Measurements from ENCODE around the gene MTRF1.

MTRF1 gene

DNA sequence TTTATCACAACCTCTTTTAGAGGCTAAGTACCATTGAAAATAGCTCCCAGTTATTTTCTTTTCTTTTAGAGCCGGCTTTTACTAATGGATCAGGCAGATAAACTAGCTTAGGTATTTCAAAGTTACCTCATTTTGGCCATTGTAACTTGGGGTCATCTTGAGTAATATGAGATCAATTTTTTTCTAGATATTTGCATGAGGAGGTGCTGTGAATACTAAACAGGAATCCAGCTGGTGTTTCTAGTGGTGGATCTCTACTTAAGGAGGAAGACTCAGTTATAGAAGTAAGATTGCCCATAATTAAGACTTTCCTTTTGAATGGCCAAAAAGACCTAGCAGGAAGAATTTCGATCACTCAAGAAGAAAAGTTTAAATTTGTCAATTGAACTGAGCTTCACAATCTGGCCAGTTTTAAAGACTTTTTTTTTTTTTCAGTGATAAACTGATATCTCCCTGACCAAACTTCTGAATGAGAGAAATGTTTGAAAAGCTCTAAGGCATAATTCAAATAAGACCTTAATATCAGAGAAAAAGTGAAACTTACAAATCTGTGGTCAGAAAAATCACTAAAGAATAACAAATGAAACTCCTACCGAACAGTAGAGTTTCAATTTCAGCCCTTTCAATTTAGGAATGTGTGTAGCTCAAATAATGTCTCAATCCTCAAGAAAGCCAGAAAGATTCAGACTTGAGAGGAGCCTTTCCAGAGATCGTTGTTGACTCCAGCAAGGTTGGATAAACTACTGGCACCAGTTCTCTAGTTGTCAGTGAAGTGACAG is 36.1 kb upstream of the MTRF1 start:
- no peak for TF ChIP-seq EGR1 (IDR thresholded peaks at IDR 0.05)
- no peak for TF ChIP-seq TEAD4 (IDR thresholded peaks at IDR 0.05)
- no peak for TF ChIP-seq CEBPB (IDR thresholded peaks at IDR 0.05)
- TF ChIP-seq FOXM1 (IDR thresholded peaks at IDR 0.05; ENCODE audit: borderline replicate concordance, low read depth): no peak
- TF ChIP-seq TCF12 (IDR thresholded peaks at IDR 0.05; ENCODE audit: low read depth): no peak
- no peak for TF ChIP-seq EP300 (IDR thresholded peaks at IDR 0.05; ENCODE audit: borderline replicate concordance)
- TF ChIP-seq MAX (IDR thresholded peaks at IDR 0.05): no peak
- TF ChIP-seq NFIC (IDR thresholded peaks at IDR 0.05): no peak
- TF ChIP-seq CREB1 (IDR thresholded peaks at IDR 0.05; ENCODE audit: low read depth): no peak
- no peak for TF ChIP-seq RAD21 (IDR thresholded peaks at IDR 0.05; ENCODE audit: low read depth)
- TF ChIP-seq YY1 (IDR thresholded peaks at IDR 0.05; ENCODE audit: low read depth): no peak
- TF ChIP-seq, protein P1, sequence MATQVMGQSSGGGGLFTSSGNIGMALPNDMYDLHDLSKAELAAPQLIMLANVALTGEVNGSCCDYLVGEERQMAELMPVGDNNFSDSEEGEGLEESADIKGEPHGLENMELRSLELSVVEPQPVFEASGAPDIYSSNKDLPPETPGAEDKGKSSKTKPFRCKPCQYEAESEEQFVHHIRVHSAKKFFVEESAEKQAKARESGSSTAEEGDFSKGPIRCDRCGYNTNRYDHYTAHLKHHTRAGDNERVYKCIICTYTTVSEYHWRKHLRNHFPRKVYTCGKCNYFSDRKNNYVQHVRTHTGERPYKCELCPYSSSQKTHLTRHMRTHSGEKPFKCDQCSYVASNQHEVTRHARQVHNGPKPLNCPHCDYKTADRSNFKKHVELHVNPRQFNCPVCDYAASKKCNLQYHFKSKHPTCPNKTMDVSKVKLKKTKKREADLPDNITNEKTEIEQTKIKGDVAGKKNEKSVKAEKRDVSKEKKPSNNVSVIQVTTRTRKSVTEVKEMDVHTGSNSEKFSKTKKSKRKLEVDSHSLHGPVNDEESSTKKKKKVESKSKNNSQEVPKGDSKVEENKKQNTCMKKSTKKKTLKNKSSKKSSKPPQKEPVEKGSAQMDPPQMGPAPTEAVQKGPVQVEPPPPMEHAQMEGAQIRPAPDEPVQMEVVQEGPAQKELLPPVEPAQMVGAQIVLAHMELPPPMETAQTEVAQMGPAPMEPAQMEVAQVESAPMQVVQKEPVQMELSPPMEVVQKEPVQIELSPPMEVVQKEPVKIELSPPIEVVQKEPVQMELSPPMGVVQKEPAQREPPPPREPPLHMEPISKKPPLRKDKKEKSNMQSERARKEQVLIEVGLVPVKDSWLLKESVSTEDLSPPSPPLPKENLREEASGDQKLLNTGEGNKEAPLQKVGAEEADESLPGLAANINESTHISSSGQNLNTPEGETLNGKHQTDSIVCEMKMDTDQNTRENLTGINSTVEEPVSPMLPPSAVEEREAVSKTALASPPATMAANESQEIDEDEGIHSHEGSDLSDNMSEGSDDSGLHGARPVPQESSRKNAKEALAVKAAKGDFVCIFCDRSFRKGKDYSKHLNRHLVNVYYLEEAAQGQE (IDR thresholded peaks at IDR 0.05; ENCODE audit: low read depth): no peak

GRCh38 chr13:41296879-41297646 is 33.7 kb upstream of the MTRF1 start:
- TF ChIP-seq CREB1 (IDR thresholded peaks at IDR 0.05; ENCODE audit: low read depth) (no peak), USF1 (IDR thresholded peaks at IDR 0.05) (no peak)

GRCh38 chr13:41295973-41296372 is 32.6 kb upstream of the MTRF1 start:
- TF ChIP-seq YY1 (IDR thresholded peaks at IDR 0.05; ENCODE audit: low read depth): no peak
- TF ChIP-seq, protein P1 (IDR thresholded peaks at IDR 0.05; ENCODE audit: low read depth): no peak
- no peak for TF ChIP-seq CREB1 (IDR thresholded peaks at IDR 0.05; ENCODE audit: low read depth)
- TF ChIP-seq RAD21 (IDR thresholded peaks at IDR 0.05; ENCODE audit: low read depth): no peak
- TF ChIP-seq CEBPB (IDR thresholded peaks at IDR 0.05): no peak
- TF ChIP-seq EGR1 (IDR thresholded peaks at IDR 0.05): no peak
- TF ChIP-seq MAX (IDR thresholded peaks at IDR 0.05): no peak
- TF ChIP-seq USF1 (IDR thresholded peaks at IDR 0.05): no peak
- TF ChIP-seq FOXM1 (IDR thresholded peaks at IDR 0.05; ENCODE audit: borderline replicate concordance, low read depth): no peak
- no peak for TF ChIP-seq TCF12 (IDR thresholded peaks at IDR 0.05; ENCODE audit: low read depth)
- TF ChIP-seq ZBTB7A (IDR thresholded peaks at IDR 0.05; ENCODE audit: low read depth): no peak
- TF ChIP-seq TEAD4 (IDR thresholded peaks at IDR 0.05): no peak
- no peak for TF ChIP-seq NFIC (IDR thresholded peaks at IDR 0.05)
- no peak for TF ChIP-seq EP300 (IDR thresholded peaks at IDR 0.05; ENCODE audit: borderline replicate concordance)
- no peak for TF ChIP-seq TAF1 (IDR thresholded peaks at IDR 0.05; ENCODE audit: low read depth)

GRCh38 chr13:41294914-41295313 is 31.5 kb upstream of the MTRF1 start:
- TF ChIP-seq RAD21 (IDR thresholded peaks at IDR 0.05; ENCODE audit: low read depth) (no peak), TEAD4 (IDR thresholded peaks at IDR 0.05) (no peak), NFIC (IDR thresholded peaks at IDR 0.05) (no peak), USF1 (IDR thresholded peaks at IDR 0.05) (no peak), ZBTB7A (IDR thresholded peaks at IDR 0.05; ENCODE audit: low read depth) (no peak), TAF1 (IDR thresholded peaks at IDR 0.05; ENCODE audit: low read depth) (no peak), CREB1 (IDR thresholded peaks at IDR 0.05; ENCODE audit: low read depth) (no peak), CEBPB (IDR thresholded peaks at IDR 0.05) (no peak), TCF12 (IDR thresholded peaks at IDR 0.05; ENCODE audit: low read depth) (no peak)

DNA sequence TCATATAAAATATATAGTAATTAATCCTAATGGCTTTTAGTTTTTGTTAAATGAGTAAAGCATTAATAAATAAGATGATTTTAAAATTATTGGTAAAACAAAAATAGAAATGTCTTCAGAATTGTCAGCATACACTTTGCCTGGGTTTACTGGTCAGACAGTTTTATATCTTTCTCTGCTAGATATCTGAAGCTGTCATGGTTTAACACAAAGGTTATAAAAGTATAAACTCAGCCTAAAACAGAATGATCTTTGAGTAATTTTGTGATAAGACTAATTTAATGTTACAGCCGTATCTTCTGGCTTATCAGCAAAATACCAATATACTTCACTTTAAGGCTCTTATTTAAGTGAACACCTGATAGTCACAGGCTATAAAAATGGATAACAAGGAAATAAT is 29.9 kb upstream of the MTRF1 start:
- TF ChIP-seq RAD21 (IDR thresholded peaks at IDR 0.05; ENCODE audit: low read depth) (no peak), USF1 (IDR thresholded peaks at IDR 0.05) (0 out of 2 replicates have a peak, but pooled peaks have one; percentile 18), EP300 (IDR thresholded peaks at IDR 0.05; ENCODE audit: borderline replicate concordance) (no peak)
